Breast epithelium (tissue), 3 donors: ENCODE results near the gene CCL17.

Source experiments
- CTCF ChIP-seq, 3 donors: fragments of 450-650 bp; IDR thresholded peaks; one replicate each; pipeline ENCODE4 v1.5.1; 2016 to 2017; ENCODE audit warnings: antibody characterized with exemption in 3 of 3, mild to moderate bottlenecking in 3 of 3, moderate library complexity in 3 of 3
- POLR2A ChIP-seq: fragments of 450-650 bp; IDR thresholded peaks from one replicate; pipeline ENCODE4 v1.6.1; 2016; ENCODE audit warnings: antibody characterized with exemption, mild to moderate bottlenecking, moderate library complexity
- POLR2AphosphoS5 ChIP-seq, 3 donors: sonication (generic); formaldehyde crosslinking; IDR thresholded peaks; one replicate each; pipeline ENCODE4 v1.6.1; 2017; ENCODE audit warnings: antibody characterized with exemption in 3 of 3

GRCh38 chr16:57452021-57452420 is 47.5 kb downstream of the CCL17 start:
- no peak for TF ChIP-seq CTCF (IDR thresholded peaks at IDR 0.05)
- no peak for TF ChIP-seq POLR2AphosphoS5 (IDR thresholded peaks at IDR 0.05)
- no peak for TF ChIP-seq POLR2A
